ENCODE data around the gene CDK15.

GRCh38 chr2:201820383-201821007 is 14.2 kb downstream of the CDK15 start:
- TF ChIP-seq TCF12 (IDR thresholded peaks at IDR 0.05; ENCODE audit: low read depth) = no peak
- no peak for TF ChIP-seq FOXM1 (IDR thresholded peaks at IDR 0.05; ENCODE audit: borderline replicate concordance, low read depth)
- TF ChIP-seq CEBPB (IDR thresholded peaks at IDR 0.05) = no peak
- no peak for TF ChIP-seq RAD21 (IDR thresholded peaks at IDR 0.05; ENCODE audit: low read depth)
- TF ChIP-seq TEAD4 (IDR thresholded peaks at IDR 0.05) = no peak
- TF ChIP-seq MAX (IDR thresholded peaks at IDR 0.05) = no peak
- TF ChIP-seq REST (IDR thresholded peaks at IDR 0.05; ENCODE audit: low read depth) = no peak
- no peak for TF ChIP-seq EGR1 (IDR thresholded peaks at IDR 0.05)
- no peak for TF ChIP-seq YY1 (IDR thresholded peaks at IDR 0.05; ENCODE audit: low read depth)
- TF ChIP-seq TAF1 (IDR thresholded peaks at IDR 0.05; ENCODE audit: low read depth) = no peak
- TF ChIP-seq USF1 (IDR thresholded peaks at IDR 0.05) = no peak
- TF ChIP-seq EP300 (IDR thresholded peaks at IDR 0.05; ENCODE audit: borderline replicate concordance) = no peak
- TF ChIP-seq CREB1 (IDR thresholded peaks at IDR 0.05; ENCODE audit: low read depth) = no peak
- no peak for TF ChIP-seq NFIC (IDR thresholded peaks at IDR 0.05)
